Cardiac ventricle fibroblast (primary cell): ENCODE measurements around the gene KCTD7. TPM values are rescaled to one million over a fixed set of nuclear protein-coding genes. Genes with fewer than 3 reads are reported as not detected.

Source experiments
- total RNA-seq: library from RNA; depleted of rRNA; stranded (reverse); fragments of >200 nt; gene quantifications from 2 replicates; pipeline ENCODE4 v1.2.3, GENCODE V29; 2015

The KCTD7 gene
- 9.5 and 14.0 TPM in 2 replicates for total RNA-seq

DNA sequence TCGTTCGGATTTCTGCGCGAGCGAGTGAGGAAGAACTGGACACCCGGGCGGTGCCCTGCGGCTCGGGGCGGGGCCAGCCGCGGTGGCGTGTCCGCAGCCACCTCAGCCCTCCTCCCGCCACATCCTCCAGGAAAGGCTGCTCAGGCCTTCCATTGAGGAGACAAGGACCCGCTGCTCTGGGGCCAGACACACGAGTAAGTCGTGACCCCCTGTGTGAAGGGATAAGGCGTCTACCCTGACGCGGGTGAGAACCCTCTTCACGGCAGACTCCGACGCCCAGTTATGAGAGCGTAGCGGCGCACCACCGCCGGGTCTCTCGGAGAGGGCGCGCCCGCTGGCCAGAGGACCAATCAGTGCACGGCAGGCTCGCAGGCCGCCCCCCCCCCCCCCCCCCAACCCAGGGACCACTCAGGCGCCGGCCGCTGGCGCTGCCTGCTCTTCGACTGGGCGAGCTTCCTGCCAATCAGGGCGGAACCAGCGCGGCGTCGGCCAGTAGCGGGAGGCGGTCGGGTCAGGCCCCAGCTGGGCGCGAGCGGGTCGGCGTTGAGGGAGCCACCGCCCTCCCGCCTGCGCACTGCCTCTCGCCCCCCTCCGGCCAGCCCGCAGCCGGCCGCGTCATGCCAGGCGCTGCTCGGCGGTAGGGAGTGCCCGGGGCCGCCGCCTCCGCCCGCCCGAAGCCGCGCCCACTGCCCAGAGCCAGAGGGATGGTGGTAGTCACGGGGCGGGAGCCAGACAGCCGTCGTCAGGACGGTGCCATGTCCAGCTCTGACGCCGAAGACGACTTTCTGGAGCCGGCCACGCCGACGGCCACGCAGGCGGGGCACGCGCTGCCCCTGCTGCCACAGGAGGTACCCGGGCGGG lies at the start of gene KCTD7:
KCTD7 (plus strand) TSS at position 521 of the 861 bp plus-strand sequence; CDS start at position 705, 184 bp downstream.

Other genes starting within 250 kb of the KCTD7 start
- gene RABGEF1, start 111.9 kb downstream of the KCTD7 start, total RNA-seq: 16.3 and 19.8 TPM in 2 replicates